KG1 (cell line): ENCODE data around the gene PDE7B.
"Not testable (repeated sequence)": the region's sequence is repeated elsewhere in the genome, so short reads cannot be mapped to it uniquely, and the experiment has no call there.

Source experiments
- DNase-seq: peaks from one replicate; lab custom pipeline; 2025; lab: John Stamatoyannopoulos, UW

The PDE7B gene

DNA sequence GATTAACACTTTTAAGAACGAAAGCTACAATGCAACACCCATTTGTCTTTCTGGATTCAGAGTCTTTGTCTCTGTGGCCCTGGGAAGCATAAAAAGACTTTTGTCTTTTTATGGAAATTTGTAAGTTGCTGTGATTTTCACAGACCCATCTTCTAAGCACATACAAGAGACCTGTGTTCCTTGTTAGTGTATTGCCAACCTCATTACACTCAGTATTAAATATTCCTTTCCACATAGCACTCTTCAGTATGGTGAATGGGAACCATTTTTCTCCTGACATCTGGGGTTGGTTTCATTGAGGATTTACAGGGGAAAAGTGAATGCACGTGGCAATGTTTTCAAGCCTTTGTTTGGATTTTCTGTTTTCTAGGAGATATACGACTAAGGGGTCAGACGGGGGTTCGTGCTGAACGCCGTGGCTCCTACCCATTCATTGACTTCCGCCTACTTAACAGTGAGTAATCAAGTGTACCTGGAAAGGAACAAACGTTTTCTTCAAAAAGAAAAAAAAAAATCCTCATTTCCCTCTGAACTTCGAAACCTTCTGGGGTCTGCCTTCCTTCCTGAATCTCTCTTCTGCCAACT lies 257.0 kb downstream of the PDE7B start:
- DNase-seq: no peak

- no peak for DNase-seq
Observed at GRCh38 chr6:136111831-136112230, 260.3 kb downstream of the PDE7B start.

- no peak for DNase-seq
Observed at GRCh38 chr6:136112262-136112661, 260.8 kb downstream of the PDE7B start.

DNA sequence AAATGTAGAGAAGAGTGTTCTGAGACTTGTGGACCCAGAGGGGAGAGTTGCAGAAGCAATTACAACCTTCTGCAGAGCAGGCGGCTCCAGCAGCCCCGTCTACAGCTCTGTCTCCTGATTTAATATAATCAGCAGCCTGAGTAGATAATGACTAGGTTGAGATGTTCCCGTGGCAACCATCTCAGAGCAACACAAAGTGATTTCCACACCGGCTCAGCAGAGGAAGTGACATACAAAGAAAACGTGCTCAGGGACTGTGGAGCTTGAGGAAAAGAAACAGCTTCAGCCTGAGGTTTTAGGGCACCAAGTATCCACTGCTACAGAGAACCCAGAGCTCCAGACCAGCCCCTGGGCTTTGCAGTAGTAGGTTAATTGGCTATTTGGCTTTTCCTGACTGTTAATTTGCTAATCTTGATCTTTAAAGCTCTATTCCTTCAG lies 262.3 kb downstream of the PDE7B start:
- no peak for DNase-seq

- no peak for DNase-seq
Observed at GRCh38 chr6:136114661-136115060, 263.2 kb downstream of the PDE7B start.

GRCh38 chr6:136115941-136116340 lies 264.4 kb downstream of the PDE7B start:
- no peak for DNase-seq

GRCh38 chr6:136117081-136117480 lies 265.6 kb downstream of the PDE7B start:
- no peak for DNase-seq

GRCh38 chr6:136118787-136119186 lies 267.3 kb downstream of the PDE7B start:
- no peak for DNase-seq

GRCh38 chr6:136123468-136123867 lies 272.0 kb downstream of the PDE7B start:
- no peak for DNase-seq

- DNase-seq: no peak
Observed at GRCh38 chr6:136125585-136125984, 274.1 kb downstream of the PDE7B start.

DNA sequence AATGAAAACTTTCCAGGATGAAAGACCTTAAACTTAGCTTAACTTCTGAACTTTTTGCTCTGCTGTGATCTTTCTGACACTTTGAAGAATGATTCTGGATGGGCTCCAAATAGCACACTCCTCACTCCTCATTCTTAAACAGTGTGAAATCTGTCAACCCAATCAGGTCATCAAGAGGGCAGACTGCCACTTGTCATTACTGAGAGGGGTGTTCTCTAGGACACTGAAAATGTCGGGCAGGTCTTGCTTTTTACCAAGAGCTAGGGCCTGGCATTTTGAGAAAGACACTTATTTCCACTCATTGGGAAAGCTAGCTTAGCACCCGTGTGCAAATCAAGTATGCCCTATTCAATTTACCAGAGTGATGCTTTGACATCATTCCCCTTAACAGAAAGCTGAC lies 276.4 kb downstream of the PDE7B start:
- no peak for DNase-seq

DNA sequence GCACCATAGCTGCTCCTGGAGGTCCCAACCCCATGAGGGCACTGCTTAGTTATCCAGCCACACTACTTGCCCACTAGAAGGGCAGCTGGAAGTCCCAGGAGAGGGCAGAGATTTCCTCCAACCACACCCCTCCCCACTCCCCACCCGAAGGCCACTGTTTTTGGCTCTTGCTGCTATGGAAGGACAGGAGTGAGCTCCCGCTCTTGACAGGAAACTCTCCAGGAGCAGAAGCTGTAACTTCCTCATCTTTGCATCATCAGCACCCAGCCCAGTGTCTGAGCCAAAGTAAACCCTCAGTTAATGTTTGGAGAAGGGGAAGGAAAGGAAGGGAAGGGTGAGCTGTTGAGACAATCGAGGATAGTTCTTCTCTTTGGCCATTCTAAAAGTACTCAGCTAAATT lies 277.9 kb downstream of the PDE7B start:
- no peak for DNase-seq

DNA sequence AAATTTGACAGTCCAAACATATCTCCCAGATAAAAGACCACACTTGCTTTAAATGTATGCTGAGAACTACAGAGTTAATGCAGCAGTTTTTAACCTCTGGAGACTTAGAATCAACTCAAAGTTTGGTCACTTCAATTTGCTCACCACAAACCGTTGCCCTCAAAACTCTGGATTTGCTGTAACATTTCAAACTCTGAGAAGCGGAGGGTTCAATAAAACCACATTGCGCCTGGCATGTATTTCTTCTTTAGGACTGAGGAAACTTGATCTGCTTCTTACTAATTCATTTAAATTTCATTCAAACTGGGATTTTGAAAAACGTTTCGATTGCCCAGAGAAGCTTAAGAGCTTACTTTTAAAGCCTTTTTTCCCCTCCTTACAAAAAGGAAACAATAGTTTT lies 282.8 kb downstream of the PDE7B start:
- DNase-seq: no peak

- no peak for DNase-seq
Observed at GRCh38 chr6:136134751-136135150, 283.2 kb downstream of the PDE7B start.

DNA sequence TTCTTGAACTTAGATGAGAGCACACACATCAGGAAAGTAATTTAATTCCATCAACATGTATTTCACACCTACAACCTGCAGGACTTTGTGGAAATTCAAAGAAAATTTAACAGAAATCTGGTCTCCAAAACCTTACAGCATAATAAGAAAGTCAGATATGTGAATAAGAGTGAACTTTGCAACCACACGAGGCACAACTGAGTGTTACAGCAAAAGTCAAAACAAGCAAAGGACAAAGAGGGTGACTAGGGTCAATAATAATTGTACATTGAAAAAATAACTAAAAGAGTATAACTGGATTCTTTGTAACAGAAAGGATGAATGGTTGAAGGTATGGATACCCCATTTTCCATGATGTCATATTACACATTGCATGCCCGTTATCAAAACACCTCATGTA lies 284.8 kb downstream of the PDE7B start:
- no peak for DNase-seq

- no peak for DNase-seq
Observed at GRCh38 chr6:136137008-136137692, 285.6 kb downstream of the PDE7B start.

GRCh38 chr6:136137739-136138402 lies 286.4 kb downstream of the PDE7B start:
- no peak for DNase-seq

GRCh38 chr6:136139111-136139510 lies 287.6 kb downstream of the PDE7B start:
- DNase-seq: not testable (repeated sequence)

GRCh38 chr6:136144251-136145023 lies 292.9 kb downstream of the PDE7B start:
- DNase-seq: no peak

DNA sequence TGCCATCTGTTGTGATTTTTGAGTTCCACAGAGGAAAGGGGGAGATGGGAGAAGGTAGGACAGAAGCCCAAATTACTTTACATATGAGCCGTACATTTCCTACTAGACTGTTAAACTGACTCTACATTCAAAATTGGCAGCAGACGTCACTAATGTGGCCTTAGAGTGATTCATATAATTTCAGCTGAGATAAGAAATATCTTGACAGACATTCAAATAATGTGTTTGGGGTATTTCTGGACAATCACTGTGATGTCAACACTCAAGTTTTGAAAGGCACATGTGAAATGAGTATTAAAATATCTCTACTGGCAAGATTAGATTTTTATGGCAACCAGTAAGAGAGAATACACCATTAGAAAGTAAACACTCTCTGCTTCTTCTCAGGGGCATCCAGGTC lies 294.6 kb downstream of the PDE7B start:
- DNase-seq: no peak

DNA sequence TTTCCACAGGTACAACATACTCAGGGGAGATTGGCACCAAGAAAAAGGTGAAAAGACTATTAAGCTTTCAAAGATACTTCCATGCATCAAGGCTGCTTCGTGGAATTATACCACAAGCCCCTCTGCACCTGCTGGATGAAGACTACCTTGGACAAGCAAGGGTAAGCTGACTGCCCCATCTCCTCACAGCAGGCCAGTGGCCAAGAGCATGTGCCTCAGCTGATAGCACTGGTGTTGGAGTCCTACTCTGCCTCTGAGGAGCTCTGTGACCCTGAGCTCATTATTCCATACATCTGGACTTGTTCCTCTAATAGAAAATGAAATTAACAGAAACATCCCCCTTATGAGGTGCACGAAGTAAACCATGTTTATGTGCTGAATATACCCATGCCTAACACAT lies 295.8 kb downstream of the PDE7B start:
- no peak for DNase-seq

DNA sequence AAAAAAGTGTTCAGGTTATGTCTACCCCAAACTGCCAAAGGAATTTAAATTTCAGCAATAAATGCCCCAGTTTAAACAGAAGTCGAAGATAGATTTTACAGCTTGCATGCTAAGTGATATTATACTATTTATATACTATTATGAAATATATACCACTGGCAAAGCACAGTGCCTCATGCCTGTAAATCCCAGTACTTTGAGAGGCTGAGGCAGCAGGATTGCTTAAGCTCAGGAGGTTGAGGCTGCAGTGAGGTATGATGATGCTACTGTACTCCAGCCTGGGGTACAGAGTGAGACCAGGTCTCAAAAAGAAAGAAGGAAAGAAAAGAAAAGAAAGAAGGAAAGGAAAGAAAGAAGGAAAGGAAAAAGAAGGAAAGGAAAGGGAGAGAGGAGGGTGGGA lies 296.6 kb downstream of the PDE7B start:
- DNase-seq: no peak

GRCh38 chr6:136148523-136148922 lies 297.0 kb downstream of the PDE7B start:
- DNase-seq: no peak
